ENCODE data around the gene TOP3B.
"Not testable (repeated sequence)": the region's sequence is repeated elsewhere in the genome, so short reads cannot be mapped to it uniquely, and the experiment has no call there.

Gene TOP3B

DNA sequence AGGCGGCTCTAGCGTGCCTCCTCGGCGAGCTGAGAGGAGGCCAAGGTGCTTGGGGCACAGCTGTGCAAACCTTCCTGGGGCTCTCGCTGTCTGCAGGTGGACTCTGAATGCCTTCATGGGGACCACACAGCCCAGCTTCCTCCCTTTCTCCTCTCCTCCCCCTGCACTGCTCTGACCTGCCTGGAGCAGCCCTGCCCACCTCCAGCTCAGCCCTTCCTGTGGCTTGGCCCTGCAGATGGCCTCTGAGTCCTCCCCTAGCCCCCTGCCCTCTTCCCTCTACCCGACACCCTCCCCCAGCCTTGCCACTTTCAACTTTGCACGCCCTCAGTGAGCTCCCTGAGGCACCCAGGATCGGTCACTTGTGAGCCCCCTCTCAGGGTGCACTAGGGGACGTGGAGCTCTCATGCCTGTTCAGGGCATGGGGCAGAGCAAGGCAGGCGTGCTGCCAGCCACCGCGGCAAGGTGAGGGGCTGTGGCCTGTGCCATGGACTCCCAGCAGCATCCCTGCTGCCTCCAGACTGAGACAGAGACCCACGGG lies 61.3 kb downstream of the TOP3B start:
- no peak for DNase-seq

DNA sequence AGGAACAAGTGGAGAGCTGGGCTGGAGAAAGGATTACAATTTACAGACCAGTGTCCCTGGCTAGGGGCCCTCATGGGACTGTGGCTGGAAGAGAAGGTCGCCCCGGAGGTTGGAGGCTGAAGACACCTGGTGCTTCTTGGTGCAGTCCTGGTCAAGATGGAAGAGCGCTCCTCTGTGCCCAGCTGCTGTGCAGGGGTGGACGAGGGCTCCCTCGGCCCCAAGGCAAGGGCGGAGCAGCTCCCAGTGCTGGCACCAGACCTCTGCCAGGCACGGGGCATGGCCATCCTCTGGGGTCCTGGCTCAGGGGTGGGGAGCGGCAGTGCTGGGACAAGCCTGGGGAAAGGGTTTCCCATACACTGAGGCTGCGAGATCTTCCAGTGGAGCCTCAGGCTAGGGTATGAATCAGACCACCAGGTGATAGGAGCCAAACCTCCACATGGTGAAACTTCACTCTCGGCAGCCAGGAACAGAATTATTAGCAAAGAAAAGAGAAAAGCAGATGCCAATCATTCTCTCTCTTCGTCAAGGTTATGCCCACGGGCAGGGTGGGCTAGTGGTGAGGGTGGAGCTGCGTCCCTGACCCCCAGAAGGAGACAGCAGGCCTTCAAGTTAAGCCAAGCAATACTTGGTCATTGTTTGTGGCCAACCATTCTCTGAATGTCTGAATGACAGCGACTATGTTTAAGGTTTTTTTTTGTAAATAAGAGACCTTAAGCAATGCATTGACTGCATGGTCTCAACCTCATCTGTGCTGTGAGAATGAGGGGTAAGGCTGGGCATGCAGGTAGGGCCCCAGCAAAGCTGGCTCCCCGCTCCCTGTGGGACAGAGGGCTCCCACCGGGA lies 62.0 kb downstream of the TOP3B start:
- no peak for DNase-seq

DNA sequence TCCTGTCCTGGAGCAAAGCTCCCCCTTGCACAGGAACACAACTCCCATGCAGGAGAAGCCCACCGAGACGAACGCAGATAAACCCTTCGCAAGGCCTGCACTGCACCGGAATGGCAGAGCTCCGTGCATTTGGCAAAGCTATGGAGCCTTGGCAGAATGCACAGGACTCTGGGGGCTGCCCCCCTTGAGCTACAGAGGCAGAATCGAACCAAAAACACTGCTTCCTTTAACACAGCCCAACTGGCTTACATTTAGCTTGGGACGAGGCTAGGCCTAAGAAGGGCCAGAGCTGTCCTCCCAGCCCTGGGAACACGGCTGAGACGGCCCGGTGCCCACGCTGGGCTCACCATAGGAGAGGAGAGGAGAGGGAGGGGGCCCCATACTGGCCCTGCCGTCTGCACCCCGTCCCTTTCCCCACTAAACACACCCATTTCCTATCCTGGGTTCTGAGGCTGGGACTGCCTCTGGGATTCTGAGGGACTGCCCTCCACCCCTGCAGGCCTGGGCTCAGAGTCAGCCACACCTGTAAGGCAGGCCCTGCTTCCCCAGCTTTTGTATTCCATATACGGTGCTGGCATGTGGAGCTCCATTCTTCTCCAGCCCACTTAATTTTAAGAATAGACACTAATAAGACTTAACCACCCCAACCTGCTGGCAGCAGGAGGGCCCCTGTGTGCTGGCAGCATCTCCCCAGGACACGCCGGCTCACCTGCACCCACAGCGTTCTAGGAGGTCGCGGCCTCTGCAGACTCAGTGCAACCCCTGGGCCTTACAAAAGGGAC lies 62.9 kb downstream of the TOP3B start:
- no peak for DNase-seq

DNA sequence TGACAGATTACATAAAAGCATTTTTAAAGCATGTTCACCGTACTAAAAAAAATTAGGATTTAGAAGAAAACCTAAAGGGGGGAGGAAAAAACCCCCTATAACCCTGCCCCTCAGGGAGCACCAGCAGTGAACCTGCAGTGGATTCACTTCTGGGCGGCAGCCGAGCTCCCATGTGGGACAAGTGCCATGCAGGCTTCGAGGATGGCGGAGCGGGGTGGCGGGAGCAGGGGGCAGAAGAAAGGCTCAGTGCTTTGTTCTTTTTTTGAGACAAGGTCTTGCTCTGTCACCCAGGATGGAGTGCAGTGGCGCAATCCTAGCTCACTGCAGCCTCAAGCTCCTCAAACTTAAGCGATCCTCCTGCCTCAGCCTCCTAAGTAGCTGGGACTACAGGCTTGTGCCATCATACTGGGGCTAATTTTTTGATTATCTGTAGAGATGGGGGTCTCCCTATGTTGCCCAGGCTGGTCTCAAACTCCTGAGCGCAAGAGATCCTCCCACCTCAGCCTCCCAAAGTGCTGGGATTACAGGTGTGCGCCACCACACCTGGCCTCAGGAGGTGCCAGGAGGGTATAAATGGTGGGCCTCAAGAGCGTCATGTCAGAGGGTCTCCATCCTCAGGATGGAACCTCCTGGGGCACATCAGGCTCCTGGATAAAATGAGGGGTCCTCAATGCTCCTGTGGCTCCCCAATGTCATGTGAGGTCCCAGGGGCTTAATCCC lies 64.0 kb downstream of the TOP3B start:
- no peak for DNase-seq

DNA sequence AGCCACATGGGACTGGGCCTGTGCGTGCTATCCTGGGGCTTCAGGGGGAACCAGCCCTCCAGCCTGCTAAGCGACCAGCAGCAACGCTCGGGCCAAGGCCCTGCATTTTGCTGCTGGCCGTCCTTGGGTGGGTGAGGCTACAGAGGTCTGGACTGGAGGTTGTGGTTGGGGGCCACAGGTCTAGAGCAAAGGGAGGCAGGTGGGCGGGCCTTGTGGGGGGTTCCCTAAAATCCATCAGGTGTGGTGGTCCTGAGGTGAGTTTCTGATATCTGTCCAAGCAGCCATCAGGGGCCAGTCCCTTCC lies 64.7 kb downstream of the TOP3B start:
- DNase-seq = no peak

DNA sequence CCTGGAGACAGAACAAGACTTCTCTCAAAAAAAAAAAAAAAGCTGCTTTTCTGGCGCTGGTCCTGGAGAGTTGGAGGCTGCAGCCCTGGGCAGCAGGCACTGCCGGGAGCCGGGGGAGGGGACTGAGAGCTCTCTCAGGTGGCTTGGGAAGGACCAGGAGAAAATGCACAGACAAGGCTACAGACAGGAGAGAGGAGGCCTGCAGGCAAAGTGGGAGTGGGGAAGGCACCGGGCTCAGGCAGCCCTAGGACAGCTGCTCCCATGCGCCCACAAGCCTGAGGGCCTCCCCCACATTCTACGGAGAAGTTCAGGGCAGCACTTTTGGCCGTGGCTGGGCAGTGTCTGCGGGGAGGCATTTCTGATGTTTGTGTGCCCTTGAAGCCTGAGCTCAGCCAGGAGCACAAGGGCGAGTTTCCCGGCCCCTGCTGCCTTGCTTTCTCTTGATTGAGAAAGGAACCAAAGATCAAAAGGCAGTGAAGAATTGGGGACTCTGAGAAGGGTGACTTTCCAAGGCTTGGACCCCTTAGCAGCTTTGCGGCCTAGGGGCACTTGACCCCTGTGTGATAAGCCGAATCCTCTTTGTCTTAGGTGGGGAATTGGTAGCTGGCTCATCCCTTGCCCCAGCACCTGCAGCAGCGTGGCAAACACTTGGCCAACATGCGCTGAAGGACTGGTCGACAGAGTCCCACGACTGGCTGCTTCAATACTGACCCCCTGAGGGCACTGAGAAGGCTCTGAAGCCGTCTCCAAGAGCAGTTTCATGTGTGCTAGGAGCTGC lies 65.2 kb downstream of the TOP3B start:
- no peak for DNase-seq

DNA sequence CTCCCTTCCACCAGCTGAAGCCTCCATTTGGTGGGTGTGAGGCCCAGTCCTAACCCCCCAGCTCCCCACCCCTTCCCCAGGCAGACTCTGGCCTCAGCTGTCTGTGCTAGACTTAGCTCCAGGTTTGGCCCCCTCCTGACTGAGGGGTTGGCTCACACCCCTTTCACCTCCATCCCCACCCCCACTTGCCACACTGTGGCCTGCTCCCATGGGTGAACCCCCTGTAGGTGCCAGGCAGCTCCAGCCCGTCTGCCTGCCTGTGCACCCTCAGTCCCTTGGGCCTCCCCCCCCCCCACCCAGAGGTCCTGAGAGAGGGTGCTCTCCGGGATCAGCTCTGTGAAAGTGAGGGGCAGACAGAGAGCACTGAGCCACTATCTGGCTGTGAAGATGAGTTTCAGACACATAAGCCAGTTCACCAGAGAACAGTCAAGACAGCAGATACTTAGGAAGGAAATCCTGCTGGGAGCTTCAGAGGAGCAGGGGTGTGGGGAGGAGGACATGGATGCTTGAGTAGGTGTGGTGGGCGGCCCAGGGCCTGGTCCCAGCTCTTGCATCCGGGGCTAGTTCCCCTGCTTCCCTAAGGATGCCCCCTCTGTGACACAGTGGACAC lies 66.2 kb downstream of the TOP3B start:
- no peak for DNase-seq

DNA sequence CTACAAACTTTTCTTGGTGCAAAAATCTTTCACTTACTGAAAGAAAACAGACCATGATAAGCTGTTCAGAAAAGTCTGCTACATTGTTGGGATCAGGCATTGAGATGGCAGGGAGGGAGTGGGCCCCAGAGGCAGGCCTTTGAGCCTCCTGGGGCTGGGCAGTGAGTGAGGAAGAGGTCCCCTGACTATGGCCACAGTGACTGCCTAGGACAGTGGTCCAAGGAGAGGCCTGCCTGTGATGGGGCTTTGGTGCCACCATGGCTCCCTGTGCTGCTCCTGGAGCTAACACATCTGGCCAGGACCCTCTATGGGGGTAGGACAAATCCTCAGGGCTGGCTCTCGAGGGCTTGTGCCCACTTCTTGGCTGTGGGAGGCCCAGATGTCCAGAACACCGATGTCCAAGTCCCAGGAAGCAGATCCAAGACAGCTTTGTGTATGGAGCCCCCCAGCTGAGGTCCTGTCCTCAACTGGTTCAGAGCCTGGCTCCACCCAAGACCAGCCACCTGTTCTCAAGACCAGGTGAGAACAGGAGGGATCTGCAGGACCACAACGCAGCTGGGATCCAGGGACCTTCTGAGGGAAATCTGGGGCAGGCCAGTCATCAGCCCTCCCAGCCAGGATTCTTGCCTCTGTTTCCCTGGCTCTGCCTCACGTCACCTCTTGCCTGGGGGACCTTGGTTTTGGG lies 66.8 kb downstream of the TOP3B start:
- DNase-seq = no peak

DNA sequence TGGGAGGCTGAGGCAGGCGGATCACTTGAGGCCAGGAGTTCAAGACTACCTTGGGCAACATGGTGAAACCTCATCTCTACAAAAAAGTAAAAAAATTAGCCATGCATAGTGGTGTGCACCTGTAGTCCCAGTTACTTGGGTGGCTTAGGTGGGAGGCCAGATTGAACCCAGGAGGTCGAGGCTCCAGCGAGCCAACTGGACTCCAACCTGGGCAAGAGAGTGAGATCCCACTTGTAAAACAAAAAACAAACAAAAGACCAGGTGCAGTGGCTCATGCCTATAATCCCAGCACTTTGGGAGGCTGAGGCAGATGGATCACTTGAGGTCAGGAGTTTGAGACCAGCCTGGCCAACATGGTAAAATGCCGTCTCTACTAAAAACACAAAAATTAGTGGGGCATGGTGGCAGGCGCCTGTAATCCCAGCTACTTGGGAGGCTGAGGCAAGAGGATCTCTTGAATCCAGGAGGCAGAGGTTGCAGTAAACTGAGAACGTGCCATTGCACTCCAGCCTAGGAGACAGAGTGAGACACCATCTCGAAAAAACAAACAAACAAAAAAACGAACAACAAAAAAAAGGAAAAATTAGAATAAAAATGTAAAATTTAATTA lies 68.4 kb downstream of the TOP3B start:
- not testable (repeated sequence) for DNase-seq

DNA sequence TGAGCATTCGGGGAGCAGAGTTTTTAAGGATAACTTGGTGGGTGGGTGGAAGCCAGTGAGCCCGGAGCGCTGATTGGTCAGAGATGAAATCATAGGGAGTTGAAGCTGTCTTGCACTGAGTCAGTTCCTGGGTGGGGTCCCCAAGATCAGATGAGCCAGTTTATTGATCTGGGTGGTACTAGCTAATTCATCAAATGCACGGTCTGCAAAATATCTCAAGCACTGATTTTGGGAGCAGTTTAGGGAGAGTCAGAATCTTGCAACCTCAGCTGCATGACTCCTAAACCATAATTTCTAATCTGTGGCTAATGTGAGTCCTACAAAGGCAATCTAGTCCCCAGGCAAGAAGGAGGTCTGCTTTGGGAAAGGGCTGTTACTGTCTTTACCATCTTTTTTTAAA lies 72.2 kb downstream of the TOP3B start:
- not testable (repeated sequence) for DNase-seq

DNA sequence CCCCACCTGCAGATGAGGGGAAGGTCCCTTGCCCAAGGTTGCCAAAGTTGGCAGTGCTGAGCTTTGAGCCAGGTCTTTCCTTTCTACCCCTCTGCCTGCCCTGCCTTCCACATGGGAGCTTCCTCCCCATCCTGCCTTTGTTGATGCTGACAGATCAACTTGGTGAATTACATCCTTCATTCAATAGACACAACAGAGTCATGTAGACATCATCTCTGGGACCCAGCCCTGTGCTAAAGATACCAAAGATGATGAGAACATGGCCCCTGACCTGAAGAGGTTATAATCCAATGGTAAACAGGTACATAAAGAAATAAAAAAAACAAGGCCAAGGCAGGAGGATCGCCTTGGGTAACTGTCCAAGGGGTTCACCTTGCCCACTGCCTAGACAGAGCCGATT lies 72.7 kb downstream of the TOP3B start:
- DNase-seq = no peak

DNA sequence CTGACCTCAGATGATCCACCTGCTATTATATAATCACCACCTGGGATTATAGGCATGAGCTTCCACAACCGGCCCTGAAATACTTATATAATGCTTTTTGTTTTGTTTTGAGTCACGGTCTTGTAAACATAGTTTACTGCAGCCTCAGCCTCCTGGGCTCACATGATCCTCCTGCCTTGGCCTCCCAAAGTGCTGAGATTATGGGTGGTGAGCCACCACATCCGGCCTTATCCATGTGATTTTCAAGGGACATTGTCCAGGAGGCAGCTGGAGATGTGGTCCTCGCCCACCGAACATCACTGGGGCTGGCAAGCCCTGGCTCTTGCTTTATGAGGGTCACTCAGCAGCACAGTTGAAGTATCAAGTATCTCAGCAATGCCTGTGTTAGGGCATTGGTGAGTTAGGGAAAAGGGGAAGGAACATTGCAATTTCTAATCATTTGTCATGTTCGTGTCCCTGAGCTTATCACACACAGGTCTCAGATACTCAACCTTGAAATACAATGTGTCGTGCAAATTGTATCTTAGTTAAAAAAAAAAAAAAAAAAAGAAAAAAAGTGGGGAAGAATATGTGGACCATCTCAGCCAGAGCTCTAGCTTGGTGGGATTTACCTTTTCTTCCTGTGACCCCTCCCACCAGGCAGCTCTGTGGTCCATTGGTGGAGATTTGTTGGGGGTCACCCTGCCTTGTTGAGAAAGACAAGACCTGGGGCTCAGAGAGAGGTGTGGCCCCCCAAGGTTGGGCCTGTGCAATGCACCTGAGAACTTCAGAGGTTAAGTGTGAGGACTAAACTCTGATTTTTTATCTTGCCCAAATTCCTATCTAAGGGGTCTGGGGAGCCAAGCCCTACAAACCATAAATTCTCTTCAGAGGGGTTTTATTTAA lies 74.7 kb downstream of the TOP3B start:
- DNase-seq = no peak

Measured in NK-92 treated with Interleukin-12 subunit alpha and Interleukin-12 subunit beta, amount 100 ng/mL, for 24 hours (cell line).